Sciatic nerve (tissue), 2 donors: Measurements from ENCODE around the gene PLEK. TPM values are rescaled to one million over a fixed set of nuclear protein-coding genes. Genes with fewer than 3 reads are reported as not detected.
A peak's percentile ranks its signal among the peaks of the same experiment; 100 is the strongest.
"Not testable (repeated sequence)": the region's sequence is repeated elsewhere in the genome, so short reads cannot be mapped to it uniquely, and the experiment has no call there.

Experiments
- ATAC-seq: fragments of 200-7000 bp; cut with Tn5 transposase; one replicate; pipeline ENCODE4 v1.9.1; 2020; ENCODE audit warnings: mild to moderate bottlenecking, moderate library complexity
- DNase-seq: peaks from one replicate; pipeline ENCODE4 v3.0.0-alpha.2; 2020; ENCODE audit warnings: low spot score
- intact Hi-C: fragments of 100-400 bp; cut with DNase I; formaldehyde crosslinking; loops from one replicate; pipeline ENCODE4 v1.14.2; 2022
- total RNA-seq: library from RNA; stranded (reverse); fragmentation: NEBNext Ultra II Directional; extraction: Animal tissue kit (Norgen Biotek cat#: 25700); gene quantifications from one replicate; pipeline ENCODE4 v1.2.1, GENCODE V29; 2021
- donor health status: DM: no; HTN: no; CAD: no.
- donor health status: DM: no; HTN: no; CAD: no.

The PLEK gene
- total RNA-seq, 1 donor from 2014 or later = 21.0 TPM

DNA sequence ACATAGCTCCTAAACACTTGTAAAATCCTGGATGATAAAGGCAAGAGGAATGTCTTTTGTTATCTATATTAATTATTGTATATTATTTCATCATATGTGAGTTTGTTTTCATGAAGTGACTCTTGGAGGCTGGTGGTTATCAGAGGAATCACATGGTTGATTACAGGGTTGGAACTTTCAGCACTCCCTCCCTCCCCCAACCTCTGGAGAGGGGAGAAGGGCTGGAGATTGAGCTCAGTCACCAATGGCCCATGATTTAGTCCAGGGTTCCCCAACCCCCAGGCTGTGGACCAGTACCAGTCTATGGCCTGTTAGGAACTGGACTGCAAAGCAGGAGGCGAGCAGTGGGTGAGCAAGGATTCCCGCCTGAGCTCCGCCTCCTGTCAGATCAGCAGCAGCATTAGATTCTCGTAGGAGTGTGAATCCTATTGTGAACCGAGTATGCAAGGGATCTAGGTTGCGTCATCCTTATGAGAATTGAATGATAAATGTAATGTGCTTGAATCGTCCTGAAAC is 64.3 kb downstream of the PLEK start:
- intact Hi-C loops = no loop called here
- DNase-seq (no peak), ATAC-seq (no peak)

DNA sequence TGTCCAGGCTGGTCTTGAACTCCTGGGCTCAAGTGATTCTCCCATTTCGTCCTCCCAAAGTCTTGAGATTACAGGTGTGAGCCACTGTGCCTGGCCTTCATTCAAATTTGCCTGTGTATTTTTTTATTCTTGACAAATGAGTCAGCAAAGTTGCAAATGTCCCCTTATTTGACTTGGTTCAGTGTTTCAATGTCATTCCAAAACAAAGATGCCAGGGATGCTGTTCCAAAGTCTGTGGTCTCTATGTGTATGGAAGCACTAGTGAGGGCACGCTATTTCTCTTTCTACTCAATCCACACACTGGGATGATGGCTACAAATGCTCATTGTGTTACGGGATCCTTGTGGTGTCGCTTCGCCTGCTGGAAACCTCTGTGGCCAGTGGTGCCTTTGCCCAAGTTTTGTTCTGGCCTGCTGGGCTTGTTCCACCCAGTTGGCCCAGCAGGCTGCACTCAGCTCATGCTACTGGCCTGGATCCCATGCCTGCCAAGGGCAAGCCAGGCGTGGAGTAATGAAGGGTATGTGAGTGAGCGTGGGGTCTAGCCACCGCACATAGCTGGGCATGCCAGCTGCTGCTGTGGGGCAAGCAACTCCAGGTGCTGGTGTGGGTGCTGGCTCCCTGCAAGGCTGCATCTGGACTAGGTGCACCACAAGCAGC is 66.4 kb downstream of the PLEK start:
- DNase-seq = no peak
- no peak for ATAC-seq
- intact Hi-C loops = no loop called here

DNA sequence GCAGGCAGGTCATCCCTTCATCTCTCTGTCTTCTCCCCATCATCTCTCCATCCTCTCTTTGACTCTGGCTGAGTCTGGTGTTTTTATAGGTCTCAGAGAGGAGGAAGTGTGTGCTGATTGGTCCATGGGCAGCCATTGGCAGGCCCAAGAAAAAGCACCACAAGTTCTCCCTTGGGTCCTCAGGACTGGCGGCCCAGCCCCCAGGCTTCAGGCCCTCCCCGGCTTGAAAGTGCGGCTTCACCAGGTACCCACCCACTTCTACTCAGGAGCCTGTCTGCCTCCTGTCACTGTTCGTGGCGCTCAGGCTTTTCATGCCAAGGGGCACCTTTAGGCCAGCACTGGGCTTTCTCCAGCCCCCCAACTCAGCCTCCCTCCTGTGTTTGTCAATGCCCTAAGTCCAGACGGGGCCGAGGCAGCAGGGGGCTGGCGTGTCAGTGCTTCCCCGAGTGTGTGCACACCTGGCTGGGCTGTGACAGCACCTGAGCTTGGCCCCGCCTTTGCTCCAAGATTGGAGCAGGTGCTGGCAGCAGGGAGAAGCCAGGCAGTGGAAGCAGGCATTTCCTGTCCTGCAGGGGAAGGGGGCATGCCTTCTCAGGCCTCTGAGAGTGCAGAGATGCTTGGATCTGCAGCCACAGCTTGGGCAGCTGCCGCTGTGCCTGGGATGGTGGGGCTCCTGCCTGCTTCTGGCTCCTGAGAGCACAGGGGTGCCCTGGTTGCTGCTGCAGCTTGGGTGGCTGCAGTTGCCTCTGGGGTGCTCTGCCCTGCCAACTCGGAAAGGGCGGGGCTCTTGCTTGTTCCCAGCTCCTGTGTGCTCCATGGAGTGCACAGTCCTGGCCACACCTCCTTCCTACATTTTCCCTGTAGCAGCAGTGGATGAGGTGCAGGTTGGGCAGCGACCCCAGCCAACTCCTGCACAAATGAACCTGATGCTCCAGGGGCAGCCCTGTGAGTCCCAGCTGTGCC is 67.9 kb downstream of the PLEK start:
- intact Hi-C loops = no loop called here
- ATAC-seq (no peak), DNase-seq (no peak)

DNA sequence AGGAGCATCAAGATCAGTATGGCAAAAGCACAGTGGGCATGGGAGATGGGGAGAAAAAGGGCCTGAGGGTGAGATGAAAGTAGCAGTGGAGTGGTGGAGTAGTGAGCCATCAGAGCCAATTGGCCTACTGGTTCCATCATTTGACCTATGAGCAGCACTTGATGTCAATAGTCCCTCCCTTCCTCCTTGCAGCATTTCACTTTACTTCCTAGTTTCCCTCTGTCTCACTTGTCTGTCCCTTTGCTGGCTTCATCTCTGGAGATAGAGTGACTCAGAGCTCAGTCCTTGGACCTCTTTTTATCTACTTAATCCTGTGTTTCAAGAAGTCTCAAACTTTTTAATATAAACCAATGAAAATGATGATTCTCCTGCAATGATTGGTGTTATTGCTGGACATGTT is 69.9 kb downstream of the PLEK start:
- ATAC-seq = no peak
- DNase-seq = no peak

DNA sequence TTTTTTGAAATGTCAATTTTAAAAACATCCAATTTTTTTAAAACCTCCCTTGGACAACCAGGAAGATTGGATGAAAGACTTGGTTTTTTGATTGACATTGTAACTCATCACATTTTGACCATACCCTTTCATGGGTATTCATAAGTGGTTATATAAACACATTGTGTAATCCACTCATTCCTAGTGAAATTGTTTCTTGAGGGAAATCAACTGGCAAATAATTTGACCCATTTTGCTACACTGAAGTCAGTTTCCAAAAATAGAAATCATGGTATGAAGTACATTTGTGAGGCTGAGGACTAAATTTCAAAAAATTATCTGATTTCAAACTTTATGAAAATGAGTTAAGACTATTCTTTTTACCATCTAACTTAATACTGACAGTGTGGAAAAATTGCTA is 70.5 kb downstream of the PLEK start:
- DNase-seq = no peak
- intact Hi-C loops = no loop called here
- ATAC-seq = peak; percentile 74

More for the DNA sequence above, 69.9 kb downstream of the PLEK start:
- intact Hi-C loops = no loop called here

DNA sequence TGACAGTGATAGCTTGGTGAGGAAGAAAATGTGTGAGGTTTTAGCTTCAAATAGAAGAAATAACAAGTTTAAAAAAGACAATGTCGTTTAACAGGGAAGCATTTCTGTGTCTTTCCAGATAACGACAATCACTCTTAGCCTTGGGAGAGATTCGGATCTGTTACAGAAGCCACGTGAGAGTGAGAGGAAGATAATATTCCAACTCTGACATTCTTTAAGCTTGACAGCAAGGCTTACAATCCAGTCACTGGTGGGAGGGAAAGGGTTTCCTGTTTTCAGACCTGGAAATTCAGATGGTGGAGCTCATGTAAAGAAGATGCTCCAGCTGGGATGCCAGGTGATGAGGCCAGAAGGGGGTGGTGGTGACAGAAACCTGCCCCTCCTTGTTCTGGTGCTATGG is 71.2 kb downstream of the PLEK start:
- no peak for DNase-seq
- intact Hi-C loops = no loop called here
- ATAC-seq = no peak

DNA sequence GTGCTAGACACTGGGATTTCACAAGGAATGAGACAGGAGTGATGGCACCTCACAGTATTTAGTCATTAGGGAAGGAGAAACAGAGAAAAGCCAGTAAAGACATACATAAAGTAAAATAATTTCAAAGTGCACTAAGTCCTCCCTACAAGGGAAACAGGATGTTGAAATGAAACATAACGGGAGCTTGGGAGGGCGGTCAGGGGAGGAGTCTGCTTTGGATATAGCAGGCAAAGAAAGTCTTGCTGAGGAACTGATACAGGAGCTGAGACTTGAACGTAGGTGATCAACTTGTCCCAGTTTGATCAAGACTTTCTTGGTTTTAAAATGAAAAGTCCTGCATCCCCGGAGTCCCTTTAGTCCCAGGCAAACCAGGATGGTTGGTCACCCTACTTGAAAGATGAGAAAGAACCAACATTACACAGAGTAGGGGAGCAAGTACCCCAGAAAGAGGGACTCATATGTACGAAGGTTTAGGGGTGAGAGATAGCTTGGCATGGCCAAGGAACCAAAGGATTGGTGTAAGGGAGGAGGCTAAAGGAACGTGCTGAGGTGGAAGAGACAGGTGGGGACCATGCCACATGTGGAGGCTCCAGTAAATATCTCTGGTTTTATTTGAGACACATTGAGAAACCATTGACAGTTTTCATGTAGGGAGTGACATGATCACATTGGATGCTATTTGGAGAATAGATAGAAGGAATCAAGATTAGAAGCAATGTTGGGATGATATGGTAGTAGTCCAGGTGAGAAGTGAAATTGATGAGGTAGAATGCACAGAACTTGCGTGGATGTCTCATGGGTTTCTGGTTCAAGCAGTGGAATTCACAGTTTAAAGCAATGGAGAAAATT is 73.6 kb downstream of the PLEK start:
- intact Hi-C loops = no loop called here
- ATAC-seq = no peak
- no peak for DNase-seq

DNA sequence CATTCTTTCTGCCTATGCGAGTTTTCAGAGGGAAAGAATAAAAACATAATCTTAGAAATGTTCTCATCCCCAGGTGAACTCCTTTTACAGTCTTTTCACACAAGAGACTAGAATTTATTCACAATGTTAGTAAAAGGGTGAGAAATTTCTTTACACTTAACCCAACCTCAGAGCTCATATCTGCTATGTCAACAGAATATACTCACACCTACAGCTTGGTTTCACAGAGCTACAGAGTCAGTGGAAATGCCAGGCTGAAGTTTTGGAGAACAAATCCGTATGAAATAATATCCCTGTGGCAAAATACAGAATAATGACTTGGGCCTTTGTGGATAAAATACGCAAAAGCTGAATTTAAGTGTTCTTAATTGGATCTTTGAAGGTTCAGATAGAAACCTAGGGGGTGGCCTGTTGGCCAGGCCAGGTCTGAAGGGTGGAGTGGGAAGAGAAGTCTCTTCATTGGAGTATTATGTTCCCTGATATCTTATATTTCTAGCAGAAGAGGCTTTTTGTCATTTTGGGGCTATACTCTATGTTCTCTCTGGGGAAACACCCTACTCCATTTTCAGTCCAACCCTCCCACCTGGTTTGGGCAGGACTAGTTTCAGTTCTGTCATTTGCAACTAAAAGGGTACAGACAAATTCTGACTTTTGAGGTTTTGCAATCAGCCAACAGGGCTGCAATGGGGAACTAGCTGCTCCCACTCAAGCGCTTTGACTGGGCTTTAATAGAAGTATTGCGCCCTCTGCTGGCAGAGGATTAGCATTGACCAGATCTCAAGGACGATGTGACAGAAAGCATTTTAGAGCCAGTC is 76.3 kb downstream of the PLEK start:
- ATAC-seq (peak; percentile 96), DNase-seq (peak; percentile 87)
- intact Hi-C loops = no loop called here

DNA sequence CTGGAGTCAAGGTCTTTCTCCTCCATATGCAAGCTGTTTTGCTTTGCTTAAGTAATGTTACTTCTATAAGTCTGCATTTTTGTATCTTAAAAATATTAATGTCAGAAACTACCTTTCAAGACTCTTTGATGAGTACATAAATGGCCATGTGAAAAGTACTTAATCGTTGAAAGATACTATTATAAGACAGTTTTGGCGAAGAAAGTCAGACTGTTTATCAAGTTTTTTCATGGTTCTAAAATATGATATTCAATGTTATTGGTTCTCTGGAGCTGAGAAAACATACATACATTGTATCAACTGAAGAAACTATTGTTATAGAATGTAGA is 76.9 kb downstream of the PLEK start:
- DNase-seq (no peak), ATAC-seq (no peak)
- intact Hi-C loops = no loop called here

DNA sequence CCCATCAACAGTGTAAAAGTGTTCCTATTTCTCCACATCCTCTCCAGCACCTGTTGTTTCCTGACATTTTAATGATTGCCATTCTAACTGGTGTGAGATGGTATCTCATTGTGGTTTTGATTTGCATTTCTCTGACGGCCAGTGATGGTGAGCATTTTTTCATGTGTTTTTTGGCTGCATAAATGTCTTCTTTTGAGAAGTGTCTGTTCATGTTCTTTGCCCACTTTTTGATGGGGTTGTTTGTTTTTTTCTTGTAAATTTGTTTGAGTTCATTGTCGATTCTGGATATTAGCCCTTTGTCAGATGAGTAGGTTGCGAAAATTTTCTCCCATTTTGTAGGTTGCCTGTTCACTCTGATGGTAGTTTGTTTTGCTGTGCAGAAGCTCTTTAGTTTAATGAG is 81.3 kb downstream of the PLEK start:
- ATAC-seq, intact Hi-C loops, DNase-seq: not testable (repeated sequence)

Other genes starting within 250 kb of the PLEK start
- 10.6 TPM for gene PNO1, start 207.4 kb upstream of the PLEK start, total RNA-seq
- gene PPP3R1, start 112.8 kb upstream of the PLEK start, total RNA-seq = 64.0 TPM
- 41.7 TPM for gene CNRIP1, start 45.3 kb upstream of the PLEK start, total RNA-seq
- gene FBXO48, start 102.0 kb downstream of the PLEK start, total RNA-seq = 2.1 TPM
- gene APLF, start 102.3 kb downstream of the PLEK start, total RNA-seq = 14.4 TPM